Activated T-cell treated with anti-CD3 and anti-CD28 coated beads, Interleukin-2, amount 50 U/mL, for 24 hours (primary cell): ENCODE data around the gene BTNL2.

ENCODE experiments used
- DNase-seq: peaks from one replicate; pipeline ENCODE4 v3.0.0-alpha.2; 2020
- H3K27ac Mint-ChIP-seq: 2 replicates; pipeline ENCODE4 v1.8.0; 2020; ENCODE audit warnings: mild to moderate bottlenecking, mixed read lengths
- H3K27me3 Mint-ChIP-seq: 2 replicates; pipeline ENCODE4 v1.8.0; 2020; ENCODE audit warnings: mixed read lengths
- H3K36me3 Mint-ChIP-seq: 2 replicates; pipeline ENCODE4 v1.8.0; 2020; ENCODE audit warnings: low read depth, mixed read lengths
- H3K4me1 Mint-ChIP-seq: 2 replicates; pipeline ENCODE4 v1.8.0; 2020; ENCODE audit warnings: low read depth, mixed read lengths
- H3K4me3 Mint-ChIP-seq: 2 replicates; pipeline ENCODE4 v1.8.0; 2020; ENCODE audit warnings: mild to moderate bottlenecking, moderate library complexity, mixed read lengths
- H3K9me3 Mint-ChIP-seq: 2 replicates; pipeline ENCODE4 v1.8.0; 2020; ENCODE audit warnings: mixed read lengths

The BTNL2 gene

GRCh38 chr6:32431142-32431541 lies 24.2 kb upstream of the BTNL2 start:
- Mint-ChIP-seq H3K27me3 (peaks cover 2% of the 10 kb centered on the region), H3K9me3 (no peaks in the 10 kb centered on the region), H3K4me3 (no peak overlapping the region), H3K27ac (no peak overlapping the region), H3K4me1 (no peaks in the 10 kb centered on the region), H3K36me3 (no peaks in the 10 kb centered on the region)
- no peak for DNase-seq

GRCh38 chr6:32430179-32430578 lies 23.2 kb upstream of the BTNL2 start:
- Mint-ChIP-seq H3K27ac (no peak overlapping the region), H3K27me3 (peaks cover 2% of the 10 kb centered on the region), H3K4me3 (no peak overlapping the region), H3K4me1 (no peaks in the 10 kb centered on the region), H3K9me3 (no peaks in the 10 kb centered on the region), H3K36me3 (no peaks in the 10 kb centered on the region)
- no peak for DNase-seq

- Mint-ChIP-seq H3K9me3 (no peaks in the 10 kb centered on the region), H3K27me3 (peaks cover 2% of the 10 kb centered on the region), H3K4me3 (no peak overlapping the region), H3K36me3 (no peaks in the 10 kb centered on the region), H3K27ac (no peak overlapping the region), H3K4me1 (no peaks in the 10 kb centered on the region)
- no peak for DNase-seq
These were observed 21.0 kb upstream of the BTNL2 start for GRCh38 chr6:32427934-32428474.

- peaks cover 4% of the 10 kb centered on the region for H3K27me3 Mint-ChIP-seq
- H3K36me3 Mint-ChIP-seq: no peaks in the 10 kb centered on the region
- H3K9me3 Mint-ChIP-seq: no peaks in the 10 kb centered on the region
- no peaks in the 10 kb centered on the region for H3K4me1 Mint-ChIP-seq
- DNase-seq: no peak
- H3K27ac Mint-ChIP-seq: no peak overlapping the region
- H3K4me3 Mint-ChIP-seq: no peak overlapping the region
These were observed 20.2 kb upstream of the BTNL2 start for GRCh38 chr6:32427218-32427617.

- Mint-ChIP-seq H3K9me3 (no peaks in the 10 kb centered on the region), H3K4me1 (no peaks in the 10 kb centered on the region), H3K27me3 (peaks cover 12% of the 10 kb centered on the region), H3K27ac (no peak overlapping the region), H3K36me3 (no peaks in the 10 kb centered on the region), H3K4me3 (no peak overlapping the region)
- DNase-seq: no peak
These were observed 19.4 kb upstream of the BTNL2 start for GRCh38 chr6:32426338-32426737.

- no peak for DNase-seq
- no peak overlapping the region for H3K27ac Mint-ChIP-seq
- peaks cover 12% of the 10 kb centered on the region for H3K27me3 Mint-ChIP-seq
- H3K4me1 Mint-ChIP-seq: no peaks in the 10 kb centered on the region
- H3K4me3 Mint-ChIP-seq: no peak overlapping the region
- H3K9me3 Mint-ChIP-seq: no peaks in the 10 kb centered on the region
- no peaks in the 10 kb centered on the region for H3K36me3 Mint-ChIP-seq
These were observed 17.8 kb upstream of the BTNL2 start for GRCh38 chr6:32424589-32425300.

- H3K4me1 Mint-ChIP-seq: peaks cover 6% of the 10 kb centered on the region
- peaks cover 56% of the 10 kb centered on the region for H3K27me3 Mint-ChIP-seq
- DNase-seq: no peak
- no peaks in the 10 kb centered on the region for H3K9me3 Mint-ChIP-seq
- no peaks in the 10 kb centered on the region for H3K36me3 Mint-ChIP-seq
- H3K27ac Mint-ChIP-seq: no peak overlapping the region
- no peak overlapping the region for H3K4me3 Mint-ChIP-seq
These were observed 9.1 kb upstream of the BTNL2 start for GRCh38 chr6:32416036-32416435.

- Mint-ChIP-seq H3K4me3 (peak overlapping the region; percentile 54), H3K9me3 (no peaks in the 10 kb centered on the region), H3K27me3 (peaks cover 58% of the 10 kb centered on the region), H3K4me1 (peaks cover 6% of the 10 kb centered on the region), H3K27ac (no peak overlapping the region), H3K36me3 (no peaks in the 10 kb centered on the region)
- peak; percentile 82 for DNase-seq
These were observed 8.6 kb upstream of the BTNL2 start for GRCh38 chr6:32415521-32416019.

GRCh38 chr6:32413427-32414047 lies 6.6 kb upstream of the BTNL2 start:
- Mint-ChIP-seq H3K4me3 (no peak overlapping the region), H3K27me3 (peaks cover 58% of the 10 kb centered on the region), H3K4me1 (peaks cover 10% of the 10 kb centered on the region), H3K9me3 (no peaks in the 10 kb centered on the region), H3K27ac (no peak overlapping the region), H3K36me3 (no peaks in the 10 kb centered on the region)
- DNase-seq: peak; percentile 89

GRCh38 chr6:32411566-32412327 lies 4.8 kb upstream of the BTNL2 start:
- Mint-ChIP-seq H3K4me1 (peaks cover 12% of the 10 kb centered on the region), H3K27me3 (peaks cover 70% of the 10 kb centered on the region), H3K4me3 (no peak overlapping the region), H3K27ac (no peak overlapping the region), H3K36me3 (no peaks in the 10 kb centered on the region), H3K9me3 (no peaks in the 10 kb centered on the region)
- DNase-seq: no peak

- no peak overlapping the region for H3K4me3 Mint-ChIP-seq
- peaks cover 12% of the 10 kb centered on the region for H3K4me1 Mint-ChIP-seq
- peaks cover 72% of the 10 kb centered on the region for H3K27me3 Mint-ChIP-seq
- H3K9me3 Mint-ChIP-seq: no peaks in the 10 kb centered on the region
- no peaks in the 10 kb centered on the region for H3K36me3 Mint-ChIP-seq
- H3K27ac Mint-ChIP-seq: no peak overlapping the region
- no peak for DNase-seq
These were observed 3.9 kb upstream of the BTNL2 start for GRCh38 chr6:32410906-32411305.

- Mint-ChIP-seq H3K4me1 (peaks cover 6% of the 10 kb centered on the region), H3K4me3 (no peak overlapping the region), H3K27me3 (peaks cover 70% of the 10 kb centered on the region), H3K27ac (no peak overlapping the region), H3K36me3 (no peaks in the 10 kb centered on the region), H3K9me3 (no peaks in the 10 kb centered on the region)
- no peak for DNase-seq
These were observed 784 bp downstream of the BTNL2 start for GRCh38 chr6:32406197-32406596.

GRCh38 chr6:32405656-32406055 lies 1.3 kb downstream of the BTNL2 start:
- Mint-ChIP-seq H3K27me3 (peaks cover 67% of the 10 kb centered on the region), H3K9me3 (no peaks in the 10 kb centered on the region), H3K4me3 (no peak overlapping the region), H3K27ac (no peak overlapping the region), H3K4me1 (peaks cover 6% of the 10 kb centered on the region), H3K36me3 (no peaks in the 10 kb centered on the region)
- no peak for DNase-seq

GRCh38 chr6:32402812-32403211 lies 4.2 kb downstream of the BTNL2 start:
- no peak overlapping the region for H3K27ac Mint-ChIP-seq
- no peak overlapping the region for H3K4me3 Mint-ChIP-seq
- DNase-seq: no peak
- H3K9me3 Mint-ChIP-seq: no peaks in the 10 kb centered on the region
- H3K4me1 Mint-ChIP-seq: no peaks in the 10 kb centered on the region
- H3K27me3 Mint-ChIP-seq: peaks cover 69% of the 10 kb centered on the region
- H3K36me3 Mint-ChIP-seq: no peaks in the 10 kb centered on the region
